Neuron (in vitro differentiated cells): ENCODE measurements around the gene HLA-DRB1.

Experiments used
- H2AFZ ChIP-seq: one replicate; pipeline ENCODE4 v1.6.1; 2013; ENCODE audit warnings: low read depth, mild to moderate bottlenecking, inconsistent platforms, low read length, moderate library complexity
- H3K27me3 ChIP-seq: one replicate; pipeline ENCODE4 v1.6.1; 2013; ENCODE audit warnings: low read length; ENCODE audit not compliant: insufficient read depth
- H3K36me3 ChIP-seq: one replicate; pipeline ENCODE4 v1.6.1; 2013; ENCODE audit warnings: low read length; ENCODE audit not compliant: insufficient read depth
- H3K4me1 ChIP-seq: one replicate; pipeline ENCODE4 v1.6.1; 2013; ENCODE audit warnings: low read length; ENCODE audit not compliant: insufficient read depth
- H3K4me3 ChIP-seq: 2 replicates; pipeline ENCODE4 v1.5.1; 2013; ENCODE audit warnings: mild to moderate bottlenecking, low read length, moderate library complexity
- H3K9me3 ChIP-seq: one replicate; pipeline ENCODE4 v1.6.1; 2013; ENCODE audit warnings: low read length

HLA-DRB1 gene

GRCh38 chr6:32621372-32621771 lies 31.7 kb upstream of the HLA-DRB1 start:
- no peak overlapping the region for H2AFZ ChIP-seq
- no peaks in the 10 kb centered on the region for H3K4me1 ChIP-seq
- H3K9me3 ChIP-seq, result no peaks in the 10 kb centered on the region
- H3K27me3 ChIP-seq, result no peaks in the 10 kb centered on the region
- H3K4me3 ChIP-seq, result no peak overlapping the region
- no peaks in the 10 kb centered on the region for H3K36me3 ChIP-seq

GRCh38 chr6:32617751-32618150 lies 28.1 kb upstream of the HLA-DRB1 start:
- Histone ChIP-seq H3K4me1 (no peaks in the 10 kb centered on the region), H3K4me3 (no peak overlapping the region), H3K9me3 (no peaks in the 10 kb centered on the region), H2AFZ (no peak overlapping the region), H3K36me3 (no peaks in the 10 kb centered on the region), H3K27me3 (no peaks in the 10 kb centered on the region)

GRCh38 chr6:32615885-32616532 lies 26.4 kb upstream of the HLA-DRB1 start:
- no peak overlapping the region for H3K4me3 ChIP-seq
- H3K4me1 ChIP-seq, result no peaks in the 10 kb centered on the region
- H3K9me3 ChIP-seq, result no peaks in the 10 kb centered on the region
- no peaks in the 10 kb centered on the region for H3K36me3 ChIP-seq
- H3K27me3 ChIP-seq, result no peaks in the 10 kb centered on the region
- H2AFZ ChIP-seq, result no peak overlapping the region

GRCh38 chr6:32614366-32615081 lies 24.9 kb upstream of the HLA-DRB1 start:
- Histone ChIP-seq H2AFZ (no peak overlapping the region), H3K36me3 (no peaks in the 10 kb centered on the region), H3K4me1 (peaks cover 1% of the 10 kb centered on the region)

GRCh38 chr6:32613475-32613874 lies 23.8 kb upstream of the HLA-DRB1 start:
- H3K27me3 ChIP-seq, result no peaks in the 10 kb centered on the region
- no peaks in the 10 kb centered on the region for H3K9me3 ChIP-seq
- H2AFZ ChIP-seq, result no peak overlapping the region
- no peaks in the 10 kb centered on the region for H3K36me3 ChIP-seq
- no peak overlapping the region for H3K4me3 ChIP-seq
- H3K4me1 ChIP-seq, result peaks cover 4% of the 10 kb centered on the region

More at GRCh38 chr6:32614366-32615081, 24.9 kb upstream of the HLA-DRB1 start:
- no peak overlapping the region for H3K4me3 ChIP-seq
- no peaks in the 10 kb centered on the region for H3K27me3 ChIP-seq
- H3K9me3 ChIP-seq, result no peaks in the 10 kb centered on the region

- Histone ChIP-seq H3K27me3 (no peaks in the 10 kb centered on the region), H3K36me3 (no peaks in the 10 kb centered on the region), H2AFZ (no peak overlapping the region), H3K4me1 (peaks cover 4% of the 10 kb centered on the region), H3K9me3 (no peaks in the 10 kb centered on the region), H3K4me3 (no peak overlapping the region)
Measured at GRCh38 chr6:32610682-32611296, 21.1 kb upstream of the HLA-DRB1 start.

GRCh38 chr6:32609731-32610640 lies 20.3 kb upstream of the HLA-DRB1 start:
- no peaks in the 10 kb centered on the region for H3K27me3 ChIP-seq
- no peak overlapping the region for H3K4me3 ChIP-seq
- H3K36me3 ChIP-seq, result no peaks in the 10 kb centered on the region

GRCh38 chr6:32609391-32609730 lies 19.7 kb upstream of the HLA-DRB1 start:
- Histone ChIP-seq H3K36me3 (no peaks in the 10 kb centered on the region), H3K4me1 (peaks cover 4% of the 10 kb centered on the region), H3K4me3 (no peak overlapping the region), H3K9me3 (no peaks in the 10 kb centered on the region), H2AFZ (no peak overlapping the region), H3K27me3 (no peaks in the 10 kb centered on the region)

More at GRCh38 chr6:32609731-32610640, 20.3 kb upstream of the HLA-DRB1 start:
- no peaks in the 10 kb centered on the region for H3K9me3 ChIP-seq
- peaks cover 4% of the 10 kb centered on the region for H3K4me1 ChIP-seq
- no peak overlapping the region for H2AFZ ChIP-seq

GRCh38 chr6:32608362-32608761 lies 18.7 kb upstream of the HLA-DRB1 start:
- peaks cover 4% of the 10 kb centered on the region for H3K4me1 ChIP-seq
- H3K36me3 ChIP-seq, result no peaks in the 10 kb centered on the region
- H3K4me3 ChIP-seq, result no peak overlapping the region
- no peaks in the 10 kb centered on the region for H3K9me3 ChIP-seq
- H3K27me3 ChIP-seq, result no peaks in the 10 kb centered on the region
- no peak overlapping the region for H2AFZ ChIP-seq

GRCh38 chr6:32607988-32608298 lies 18.3 kb upstream of the HLA-DRB1 start:
- Histone ChIP-seq H3K4me3 (no peak overlapping the region), H2AFZ (no peak overlapping the region), H3K36me3 (no peaks in the 10 kb centered on the region), H3K9me3 (no peaks in the 10 kb centered on the region), H3K27me3 (no peaks in the 10 kb centered on the region), H3K4me1 (peaks cover 4% of the 10 kb centered on the region)

- Histone ChIP-seq H3K4me1 (peaks cover 4% of the 10 kb centered on the region), H3K9me3 (no peaks in the 10 kb centered on the region), H3K36me3 (no peaks in the 10 kb centered on the region), H3K4me3 (no peak overlapping the region), H3K27me3 (no peaks in the 10 kb centered on the region), H2AFZ (no peak overlapping the region)
Measured at GRCh38 chr6:32607263-32607987, 17.8 kb upstream of the HLA-DRB1 start.

- Histone ChIP-seq H3K4me1 (peaks cover 2% of the 10 kb centered on the region), H3K27me3 (no peaks in the 10 kb centered on the region), H3K4me3 (no peak overlapping the region), H3K36me3 (no peaks in the 10 kb centered on the region), H3K9me3 (no peaks in the 10 kb centered on the region), H2AFZ (no peak overlapping the region)
Measured at GRCh38 chr6:32604434-32604877, 14.8 kb upstream of the HLA-DRB1 start.
